MM.1S (cell line): ENCODE results near the gene C20orf141.

ENCODE experiments used
- DNase-seq: peaks from one replicate; pipeline ENCODE4 v3.0.0-alpha.2; 2015
- H2AFZ ChIP-seq: fragments of 300-600 bp; sonication (generic); 2 replicates; pipeline ENCODE4 v1.6.0; 2016; ENCODE audit warnings: antibody characterized with exemption, low read length
- H3F3A ChIP-seq: fragments of 300-600 bp; sonication (generic); 2 replicates; pipeline ENCODE4 v1.6.1; 2016; ENCODE audit warnings: mild to moderate bottlenecking, antibody characterized with exemption, low read length, moderate library complexity, mixed read lengths; ENCODE audit not compliant: insufficient read depth
- H3K27ac ChIP-seq: fragments of 300-600 bp; sonication (generic); 2 replicates; pipeline ENCODE4 v1.5.1; 2016; ENCODE audit warnings: mild to moderate bottlenecking, low read length
- H3K27me3 ChIP-seq: fragments of 300-600 bp; sonication (generic); replicated peaks from 2 replicates; pipeline ENCODE4 v1.6.0; 2016; ENCODE audit warnings: low read length; ENCODE audit not compliant: insufficient read depth
- H3K36me3 ChIP-seq: fragments of 300-600 bp; sonication (generic); replicated peaks from 2 replicates; pipeline ENCODE4 v1.6.1; 2016; ENCODE audit warnings: mild to moderate bottlenecking, low read length, mixed read lengths; ENCODE audit not compliant: insufficient read depth
- H3K4me1 ChIP-seq: fragments of 300-600 bp; sonication (generic); 2 replicates; pipeline ENCODE4 v1.6.1; 2016; ENCODE audit warnings: low read length, mixed read lengths
- H3K4me2 ChIP-seq: fragments of 300-600 bp; sonication (generic); 2 replicates; pipeline ENCODE4 v1.6.0; 2016; ENCODE audit warnings: low read depth, low read length
- H3K4me3 ChIP-seq: fragments of 300-600 bp; sonication (generic); 2 replicates; pipeline ENCODE4 v1.5.1; 2016; ENCODE audit warnings: low read length, mixed read lengths
- H3K79me2 ChIP-seq: fragments of 300-600 bp; sonication (generic); 2 replicates; pipeline ENCODE4 v1.6.1; 2016; ENCODE audit warnings: mixed run types, low read length, mixed read lengths
- H3K9ac ChIP-seq: fragments of 300-600 bp; sonication (generic); 2 replicates; pipeline ENCODE4 v1.6.1; 2016; ENCODE audit warnings: low read length, mixed read lengths
- H3K9me2 ChIP-seq: fragments of 300-600 bp; sonication (generic); replicated peaks from 2 replicates; pipeline ENCODE4 v1.6.1; 2016; ENCODE audit warnings: mild to moderate bottlenecking, low read length, mixed read lengths; ENCODE audit not compliant: insufficient read depth
- H3K9me3 ChIP-seq: fragments of 300-600 bp; sonication (generic); replicated peaks from 2 replicates; pipeline ENCODE4 v1.6.1; 2016; ENCODE audit warnings: mild to moderate bottlenecking, low read length, mixed read lengths; ENCODE audit not compliant: insufficient read depth
- H4K20me1 ChIP-seq: fragments of 300-600 bp; sonication (generic); 2 replicates; pipeline ENCODE4 v1.6.1; 2016; ENCODE audit warnings: mild to moderate bottlenecking, low read length, moderate library complexity, mixed read lengths; ENCODE audit not compliant: insufficient read depth
- CTCF ChIP-seq: fragments of 300-600 bp; sonication (generic); IDR thresholded peaks from 2 replicates; pipeline ENCODE4 v1.5.1; 2016; ENCODE audit warnings: antibody characterized with exemption, low read length, mixed read lengths
- EZH2 ChIP-seq: fragments of 300-600 bp; sonication (generic); optimal IDR thresholded peaks from 2 replicates; pipeline ENCODE3; 2017; ENCODE audit warnings: low read depth, mild to moderate bottlenecking, antibody characterized with exemption, low read length, mixed read lengths
- EZH2phosphoT487 ChIP-seq: fragments of 300-600 bp; sonication (generic); IDR thresholded peaks from 2 replicates; pipeline ENCODE4 v1.6.1; 2018; ENCODE audit warnings: antibody characterized with exemption, low read length

Gene C20orf141

GRCh38 chr20:2864626-2865025 lies 49.8 kb downstream of the C20orf141 start:
- TF ChIP-seq EZH2 (no peak), CTCF (no peak), EZH2phosphoT487 (no peak)

GRCh38 chr20:2865101-2865500 lies 50.3 kb downstream of the C20orf141 start:
- no peaks in the 10 kb centered on the region for H3F3A ChIP-seq
- H3K9me2 ChIP-seq: no peaks in the 10 kb centered on the region
- H2AFZ ChIP-seq: no peak overlapping the region
- no peaks in the 10 kb centered on the region for H3K9me3 ChIP-seq
- no peak for DNase-seq
- no peak overlapping the region for H3K9ac ChIP-seq
- TF ChIP-seq CTCF (no peak), EZH2phosphoT487 (no peak), EZH2 (no peak)
- H3K27me3 ChIP-seq: no peaks in the 10 kb centered on the region
- H3K36me3 ChIP-seq: no peaks in the 10 kb centered on the region
- no peaks in the 10 kb centered on the region for H3K79me2 ChIP-seq
- H3K4me3 ChIP-seq: no peak overlapping the region
- H4K20me1 ChIP-seq: no peaks in the 10 kb centered on the region
- no peak overlapping the region for H3K27ac ChIP-seq
- no peak overlapping the region for H3K4me2 ChIP-seq
- no peaks in the 10 kb centered on the region for H3K4me1 ChIP-seq

More at GRCh38 chr20:2864626-2865025, 49.8 kb downstream of the C20orf141 start:
- no peak for DNase-seq
- Histone ChIP-seq H3K79me2 (no peaks in the 10 kb centered on the region), H3K9me2 (no peaks in the 10 kb centered on the region), H3K4me3 (no peak overlapping the region), H3K36me3 (no peaks in the 10 kb centered on the region), H3K27ac (no peak overlapping the region), H2AFZ (no peak overlapping the region), H3F3A (no peaks in the 10 kb centered on the region), H3K9me3 (no peaks in the 10 kb centered on the region), H3K4me2 (no peak overlapping the region), H3K9ac (no peak overlapping the region), H3K4me1 (no peaks in the 10 kb centered on the region), H4K20me1 (no peaks in the 10 kb centered on the region), H3K27me3 (no peaks in the 10 kb centered on the region)
